H9 (cell line): ENCODE results near the gene UBE2G1. TPM values are rescaled to one million over a fixed set of nuclear protein-coding genes. Genes with fewer than 3 reads are reported as not detected.

Source experiments
- DNase-seq: peaks from one replicate; pipeline ENCODE4 v3.0.0-alpha.2; 2017
- H2AFZ ChIP-seq: one replicate; pipeline ENCODE4 v1.6.1; 2013; ENCODE audit warnings: mild to moderate bottlenecking, low read length, control low read depth, moderate library complexity
- H2AK5ac ChIP-seq: 2 replicates; pipeline ENCODE4 v1.6.1; 2013; ENCODE audit warnings: low read length, control low read depth, mixed read lengths; ENCODE audit not compliant: insufficient read length
- H2BK120ac ChIP-seq: one replicate; pipeline ENCODE4 v1.6.1; 2013; ENCODE audit warnings: low read depth, mild to moderate bottlenecking, low read length, control low read depth, inconsistent platforms; ENCODE audit not compliant: poor library complexity, severe bottlenecking
- H2BK12ac ChIP-seq: 2 replicates; pipeline ENCODE4 v1.6.1; 2013; ENCODE audit warnings: low read length, control low read depth, mixed read lengths, low read depth; ENCODE audit not compliant: insufficient read length
- H2BK15ac ChIP-seq: 2 replicates; pipeline ENCODE4 v1.6.1; 2013; ENCODE audit warnings: low read depth, low read length, control low read depth
- H2BK20ac ChIP-seq: one replicate; pipeline ENCODE4 v1.6.1; 2013; ENCODE audit warnings: low read depth, mild to moderate bottlenecking, low read length, control low read depth, inconsistent platforms; ENCODE audit not compliant: poor library complexity, severe bottlenecking
- H2BK5ac ChIP-seq: 2 replicates; pipeline ENCODE4 v1.6.1; 2013; ENCODE audit warnings: low read length, control low read depth, mixed read lengths; ENCODE audit not compliant: insufficient read length
- H3K14ac ChIP-seq: 2 replicates; pipeline ENCODE4 v1.6.1; 2013; ENCODE audit warnings: low read length, control low read depth; ENCODE audit not compliant: insufficient read depth
- H3K18ac ChIP-seq: 2 replicates; pipeline ENCODE4 v1.6.1; 2013; ENCODE audit warnings: low read depth, mild to moderate bottlenecking, mixed read lengths, low read length, control low read depth; ENCODE audit not compliant: insufficient read length
- H3K23ac ChIP-seq: 2 replicates; pipeline ENCODE4 v1.6.1; 2013; ENCODE audit warnings: low read length, control low read depth, mixed read lengths, low read depth; ENCODE audit not compliant: insufficient read length
- H3K23me2 ChIP-seq: 2 replicates; pipeline ENCODE4 v1.6.1; 2013; ENCODE audit warnings: low read depth, mild to moderate bottlenecking, mixed read lengths, low read length, control low read depth; ENCODE audit not compliant: insufficient read length, poor library complexity, severe bottlenecking
- H3K27ac ChIP-seq: 2 replicates; pipeline ENCODE4 v1.5.1; 2013; ENCODE audit warnings: low read length, control low read depth, mixed read lengths, low read depth; ENCODE audit not compliant: insufficient read length
- H3K27me3 ChIP-seq: 2 replicates; pipeline ENCODE4 v1.6.1; 2013; ENCODE audit warnings: low read length, control low read depth, inconsistent platforms; ENCODE audit not compliant: insufficient read depth
- H3K4ac ChIP-seq: 2 replicates; pipeline ENCODE4 v1.6.1; 2013; ENCODE audit warnings: low read depth, mild to moderate bottlenecking, control low read depth, inconsistent platforms, low read length, moderate library complexity
- H3K4me1 ChIP-seq: 2 replicates; pipeline ENCODE4 v1.6.1; 2013; ENCODE audit warnings: low read length, control low read depth, inconsistent platforms; ENCODE audit not compliant: insufficient read depth
- H3K4me2 ChIP-seq: 2 replicates; pipeline ENCODE4 v1.6.1; 2013; ENCODE audit warnings: low read length, control low read depth, mixed read lengths; ENCODE audit not compliant: insufficient read length, insufficient read depth
- H3K56ac ChIP-seq: 2 replicates; pipeline ENCODE4 v1.6.1; 2013; ENCODE audit warnings: low read depth, mild to moderate bottlenecking, mixed read lengths, low read length, control low read depth; ENCODE audit not compliant: insufficient read length
- H3K79me1 ChIP-seq: 2 replicates; pipeline ENCODE4 v1.6.1; 2013; ENCODE audit warnings: low read depth, mild to moderate bottlenecking, moderate library complexity, low read length, control low read depth, inconsistent platforms; ENCODE audit not compliant: insufficient read depth, poor library complexity, severe bottlenecking
- H3K79me2 ChIP-seq: 2 replicates; pipeline ENCODE4 v1.6.1; 2013; ENCODE audit warnings: low read length, control low read depth, inconsistent platforms; ENCODE audit not compliant: insufficient read depth
- H3K9ac ChIP-seq: 2 replicates; pipeline ENCODE4 v1.6.1; 2013; ENCODE audit warnings: low read length, control low read depth, mixed read lengths; ENCODE audit not compliant: insufficient read length; ENCODE audit errors: extremely low read depth
- H3K9me3 ChIP-seq: one replicate; pipeline ENCODE4 v1.6.1; 2013; ENCODE audit warnings: low read depth, low read length, inconsistent platforms; ENCODE audit not compliant: control insufficient read depth
- H3T11ph ChIP-seq: one replicate; pipeline ENCODE4 v1.6.1; 2013; ENCODE audit warnings: mild to moderate bottlenecking, low read length, control low read depth, inconsistent platforms
- H4K20me1 ChIP-seq: one replicate; pipeline ENCODE4 v1.6.1; 2013; ENCODE audit not compliant: control insufficient read depth, insufficient read length, insufficient read depth
- H4K5ac ChIP-seq: 2 replicates; pipeline ENCODE4 v1.6.1; 2013; ENCODE audit warnings: low read depth, mild to moderate bottlenecking, mixed read lengths, low read length, control low read depth; ENCODE audit not compliant: insufficient read length
- H4K8ac ChIP-seq: replicated peaks from 2 replicates; pipeline ENCODE4 v1.6.1; 2013; ENCODE audit warnings: low read length, control low read depth, mixed read lengths, low read depth; ENCODE audit not compliant: insufficient read length
- H4K91ac ChIP-seq: 2 replicates; pipeline ENCODE4 v1.6.1; 2013; ENCODE audit warnings: low read depth, mild to moderate bottlenecking, moderate library complexity, mixed read lengths, low read length, control low read depth; ENCODE audit not compliant: insufficient read length
- H3K27ac Mint-ChIP-seq, 3 experiments: 2 replicates in 2 of 3; 3 replicates in 1 of 3; pipeline ENCODE4 v1.8.0; 2020 to 2021; ENCODE audit warnings: mixed read lengths in 3 of 3, mild to moderate bottlenecking in 1 of 3, moderate library complexity in 1 of 3
- H3K27me3 Mint-ChIP-seq: 2 replicates; pipeline ENCODE4 v1.8.0; 2021; ENCODE audit warnings: low read depth, mild to moderate bottlenecking, moderate library complexity, mixed read lengths
- H3K36me3 Mint-ChIP-seq, 3 experiments: 2 replicates in 2 of 3; 3 replicates in 1 of 3; pipeline ENCODE4 v1.8.0; 2020 to 2021; ENCODE audit warnings: low read depth in 3 of 3, mixed read lengths in 3 of 3; ENCODE audit not compliant: insufficient read depth in 1 of 3
- H3K4me1 Mint-ChIP-seq, 2 experiments: 2 replicates each; pipeline ENCODE4 v1.8.0; 2020; ENCODE audit warnings: mixed read lengths in 2 of 2
- H3K4me3 Mint-ChIP-seq, 2 experiments: 2 replicates in 1 of 2; 3 replicates in 1 of 2; pipeline ENCODE4 v1.8.0; 2020 to 2021; ENCODE audit warnings: mild to moderate bottlenecking in 2 of 2, mixed read lengths in 2 of 2, moderate library complexity in 1 of 2
- H3K9me3 Mint-ChIP-seq, 2 experiments: 2 replicates in 1 of 2; 3 replicates in 1 of 2; pipeline ENCODE4 v1.8.0; 2020; ENCODE audit warnings: mild to moderate bottlenecking in 2 of 2, mixed read lengths in 2 of 2, moderate library complexity in 1 of 2
- WGBS: extraction: QIAGEN DNeasy Blood & Tissue Kit; methylation state at CpG from one replicate; pipeline ENCODE4 v1.1.7; 2013; ENCODE audit warnings: missing lambda C conversion rate, low lambda C conversion rate, mixed read lengths; ENCODE audit not compliant: insufficient read length; ENCODE audit errors: extremely low coverage; 5-methylcytosine and 5-hydroxymethylcytosine counted together
- total RNA-seq: library from RNA; stranded (reverse); gene quantifications from 2 replicates; pipeline ENCODE4 v1.2.1, GENCODE V29; 2021
- TF ChIP-seq, protein P1 (sequence below): fragments of 200-600 bp; sonication (generic); conservative IDR thresholded peaks from 3 replicates; pipeline ENCODE4 v1.8.0; 2021; ENCODE audit warnings: antibody characterized with exemption, mild to moderate bottlenecking

Gene UBE2G1
- total RNA-seq, 1 experiment from 2014 or later: 188 TPM

- Histone ChIP-seq H3K14ac (no peak overlapping the region), H4K20me1 (no peaks in the 10 kb centered on the region), H2BK12ac (no peak overlapping the region), H4K91ac (no peak overlapping the region), H2AK5ac (no peak overlapping the region), H3K4me1 (no peaks in the 10 kb centered on the region), H3K18ac (no peak overlapping the region), H3K23ac (no peak overlapping the region), H2BK15ac (no peak overlapping the region), H4K8ac (no peak overlapping the region), H3K27me3 (no peaks in the 10 kb centered on the region), H3K9me3 (no peaks in the 10 kb centered on the region), H3K27ac (no peak overlapping the region), H2AFZ (no peak overlapping the region), H3K4ac (no peak overlapping the region), H3T11ph (no peak overlapping the region), H2BK5ac (no peak overlapping the region), H2BK20ac (no peak overlapping the region), H3K79me2 (no peaks in the 10 kb centered on the region), H2BK120ac (no peak overlapping the region), H3K4me2 (no peak overlapping the region), H3K9ac (no peak overlapping the region), H3K56ac (no peak overlapping the region), H3K23me2 (no peaks in the 10 kb centered on the region), H3K79me1 (no peaks in the 10 kb centered on the region), H4K5ac (no peak overlapping the region)
- no CpG with 5 or more reads among the region's 47 CpGs for WGBS
- no peak overlapping the region for H3K4me3 Mint-ChIP-seq
- H3K36me3 Mint-ChIP-seq: peaks cover 6 to 19% (median 18%) of the 10 kb centered on the region in 3 experiments; a peak in 6 of 7 replicates
- DNase-seq: no peak
- TF ChIP-seq, protein P1, sequence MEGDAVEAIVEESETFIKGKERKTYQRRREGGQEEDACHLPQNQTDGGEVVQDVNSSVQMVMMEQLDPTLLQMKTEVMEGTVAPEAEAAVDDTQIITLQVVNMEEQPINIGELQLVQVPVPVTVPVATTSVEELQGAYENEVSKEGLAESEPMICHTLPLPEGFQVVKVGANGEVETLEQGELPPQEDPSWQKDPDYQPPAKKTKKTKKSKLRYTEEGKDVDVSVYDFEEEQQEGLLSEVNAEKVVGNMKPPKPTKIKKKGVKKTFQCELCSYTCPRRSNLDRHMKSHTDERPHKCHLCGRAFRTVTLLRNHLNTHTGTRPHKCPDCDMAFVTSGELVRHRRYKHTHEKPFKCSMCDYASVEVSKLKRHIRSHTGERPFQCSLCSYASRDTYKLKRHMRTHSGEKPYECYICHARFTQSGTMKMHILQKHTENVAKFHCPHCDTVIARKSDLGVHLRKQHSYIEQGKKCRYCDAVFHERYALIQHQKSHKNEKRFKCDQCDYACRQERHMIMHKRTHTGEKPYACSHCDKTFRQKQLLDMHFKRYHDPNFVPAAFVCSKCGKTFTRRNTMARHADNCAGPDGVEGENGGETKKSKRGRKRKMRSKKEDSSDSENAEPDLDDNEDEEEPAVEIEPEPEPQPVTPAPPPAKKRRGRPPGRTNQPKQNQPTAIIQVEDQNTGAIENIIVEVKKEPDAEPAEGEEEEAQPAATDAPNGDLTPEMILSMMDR: no peak
- H3K9me3 Mint-ChIP-seq: no peaks in the 10 kb centered on the region
- H3K27ac Mint-ChIP-seq: peak overlapping the region in 1 of 3 experiments; percentile 92; a peak in 1 of 7 replicates
- peaks cover 0 to 4% of the 10 kb centered on the region in 2 experiments; a peak in 2 of 4 replicates for H3K4me1 Mint-ChIP-seq
- H3K27me3 Mint-ChIP-seq: no peaks in the 10 kb centered on the region
Observed at GRCh38 chr17:4221899-4222659, 144.4 kb downstream of the UBE2G1 start.
